Activated B cell treated with CpG ODN at 0.5 μM for 24 hours (primary cell): ENCODE data around the gene HNRNPA3. TPM values are rescaled to one million over a fixed set of nuclear protein-coding genes. Genes with fewer than 3 reads are reported as not detected.

Experiments used
- total RNA-seq: library from RNA; stranded (reverse); gene quantifications from 2 replicates; pipeline ENCODE4 v1.2.3, GENCODE V29; 2022

Gene HNRNPA3
- total RNA-seq, 1 donor from 2014 or later, result 254 TPM

Other genes with a start within 250 kb of the HNRNPA3 start
- gene NFE2L2, start 51.9 kb downstream of the HNRNPA3 start, total RNA-seq, result 79.1 and 89.3 TPM in 2 replicates
- gene AGPS, start 180.0 kb downstream of the HNRNPA3 start, total RNA-seq, result 29.0 and 29.9 TPM in 2 replicates